ENCODE results near the gene C10orf90.

C10orf90 gene

GRCh38 chr10:126586128-126586527 is 84.4 kb downstream of the C10orf90 start:
- in situ Hi-C loops (cut with HindIII; ENCODE audit: low sequenced_read_pairs): no loop called here

GRCh38 chr10:126585249-126586017 is 85.1 kb downstream of the C10orf90 start:
- in situ Hi-C loops (cut with HindIII; ENCODE audit: low sequenced_read_pairs): no loop called here

- in situ Hi-C loops (cut with HindIII; ENCODE audit: low sequenced_read_pairs): no loop called here
Measured at GRCh38 chr10:126584836-126585235, 85.7 kb downstream of the C10orf90 start.

- in situ Hi-C loops (cut with HindIII; ENCODE audit: low sequenced_read_pairs): no loop called here
Measured at GRCh38 chr10:126583552-126584200, 86.8 kb downstream of the C10orf90 start.

GRCh38 chr10:126581648-126582046 is 88.8 kb downstream of the C10orf90 start:
- in situ Hi-C loops (cut with HindIII; ENCODE audit: low sequenced_read_pairs): no loop called here

GRCh38 chr10:126580873-126581647 is 89.4 kb downstream of the C10orf90 start:
- in situ Hi-C loops (cut with HindIII; ENCODE audit: low sequenced_read_pairs): no loop called here

- in situ Hi-C loops (cut with HindIII; ENCODE audit: low sequenced_read_pairs): no loop called here
Measured at GRCh38 chr10:126576336-126576735, 94.2 kb downstream of the C10orf90 start.

GRCh38 chr10:126570621-126571602 is 99.6 kb downstream of the C10orf90 start:
- in situ Hi-C loops (cut with HindIII; ENCODE audit: low sequenced_read_pairs): no loop called here

- in situ Hi-C loops (cut with HindIII; ENCODE audit: low sequenced_read_pairs): no loop called here
Measured at GRCh38 chr10:126570245-126570570, 100.3 kb downstream of the C10orf90 start.

GRCh38 chr10:126569513-126570244 is 100.8 kb downstream of the C10orf90 start:
- in situ Hi-C loops (cut with HindIII; ENCODE audit: low sequenced_read_pairs): no loop called here

GRCh38 chr10:126568809-126569385 is 101.6 kb downstream of the C10orf90 start:
- in situ Hi-C loops (cut with HindIII; ENCODE audit: low sequenced_read_pairs): no loop called here

GRCh38 chr10:126565871-126566270 is 104.6 kb downstream of the C10orf90 start:
- in situ Hi-C loops (cut with HindIII; ENCODE audit: low sequenced_read_pairs): no loop called here

GRCh38 chr10:126565441-126565840 is 105.1 kb downstream of the C10orf90 start:
- in situ Hi-C loops (cut with HindIII; ENCODE audit: low sequenced_read_pairs): no loop called here

- in situ Hi-C loops (cut with HindIII; ENCODE audit: low sequenced_read_pairs): no loop called here
Measured at GRCh38 chr10:126564326-126564888, 106.1 kb downstream of the C10orf90 start.

- in situ Hi-C loops (cut with HindIII; ENCODE audit: low sequenced_read_pairs): no loop called here
Measured at GRCh38 chr10:126563361-126563760, 107.1 kb downstream of the C10orf90 start.

GRCh38 chr10:126561921-126562680 is 108.4 kb downstream of the C10orf90 start:
- in situ Hi-C loops (cut with HindIII; ENCODE audit: low sequenced_read_pairs): no loop called here

- in situ Hi-C loops (cut with HindIII; ENCODE audit: low sequenced_read_pairs): no loop called here
Measured at GRCh38 chr10:126561294-126561920, 109.1 kb downstream of the C10orf90 start.

GRCh38 chr10:126558881-126559280 is 111.6 kb downstream of the C10orf90 start:
- in situ Hi-C loops (cut with HindIII; ENCODE audit: low sequenced_read_pairs): no loop called here
